ENCODE measurements around the gene PMP22.

DNA sequence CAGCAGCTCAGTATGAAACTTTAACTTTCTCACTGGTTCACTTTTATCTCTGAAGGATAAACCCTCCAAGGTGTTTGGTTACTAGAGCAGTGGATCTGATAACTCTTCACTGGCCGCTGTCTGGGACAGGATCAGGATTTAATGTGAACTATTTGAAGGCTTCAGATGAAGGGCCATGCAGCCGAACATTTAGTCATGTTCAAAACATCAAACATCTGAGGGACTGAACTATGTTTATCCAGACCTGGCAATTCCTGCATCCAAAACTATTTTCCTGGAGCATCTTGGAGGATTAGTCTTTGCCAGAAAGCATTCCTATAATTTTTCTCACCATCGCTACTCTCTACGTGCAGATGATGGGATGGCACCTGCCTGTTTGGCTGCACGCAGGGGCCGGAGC, 20.3 kb upstream of the PMP22 start:
- TF ChIP-seq, protein P1, sequence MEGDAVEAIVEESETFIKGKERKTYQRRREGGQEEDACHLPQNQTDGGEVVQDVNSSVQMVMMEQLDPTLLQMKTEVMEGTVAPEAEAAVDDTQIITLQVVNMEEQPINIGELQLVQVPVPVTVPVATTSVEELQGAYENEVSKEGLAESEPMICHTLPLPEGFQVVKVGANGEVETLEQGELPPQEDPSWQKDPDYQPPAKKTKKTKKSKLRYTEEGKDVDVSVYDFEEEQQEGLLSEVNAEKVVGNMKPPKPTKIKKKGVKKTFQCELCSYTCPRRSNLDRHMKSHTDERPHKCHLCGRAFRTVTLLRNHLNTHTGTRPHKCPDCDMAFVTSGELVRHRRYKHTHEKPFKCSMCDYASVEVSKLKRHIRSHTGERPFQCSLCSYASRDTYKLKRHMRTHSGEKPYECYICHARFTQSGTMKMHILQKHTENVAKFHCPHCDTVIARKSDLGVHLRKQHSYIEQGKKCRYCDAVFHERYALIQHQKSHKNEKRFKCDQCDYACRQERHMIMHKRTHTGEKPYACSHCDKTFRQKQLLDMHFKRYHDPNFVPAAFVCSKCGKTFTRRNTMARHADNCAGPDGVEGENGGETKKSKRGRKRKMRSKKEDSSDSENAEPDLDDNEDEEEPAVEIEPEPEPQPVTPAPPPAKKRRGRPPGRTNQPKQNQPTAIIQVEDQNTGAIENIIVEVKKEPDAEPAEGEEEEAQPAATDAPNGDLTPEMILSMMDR (conservative IDR thresholded peaks at IDR 0.05) = no peak
- no peak for TF ChIP-seq EZH2 (IDR thresholded peaks at IDR 0.05; ENCODE audit: low read depth)

Data from PC-9 (cell line).